Activated CD8-positive, alpha-beta memory T cell treated with anti-CD3 and anti-CD28 coated beads for 24 hours (primary cell): ENCODE data around the gene ADORA2B.
"Not testable (repeated sequence)": the region's sequence is repeated elsewhere in the genome, so short reads cannot be mapped to it uniquely, and the experiment has no call there.

Source experiments
- DNase-seq: peaks from one replicate; pipeline ENCODE4 v3.0.0-alpha.2; 2020

ADORA2B gene

DNA sequence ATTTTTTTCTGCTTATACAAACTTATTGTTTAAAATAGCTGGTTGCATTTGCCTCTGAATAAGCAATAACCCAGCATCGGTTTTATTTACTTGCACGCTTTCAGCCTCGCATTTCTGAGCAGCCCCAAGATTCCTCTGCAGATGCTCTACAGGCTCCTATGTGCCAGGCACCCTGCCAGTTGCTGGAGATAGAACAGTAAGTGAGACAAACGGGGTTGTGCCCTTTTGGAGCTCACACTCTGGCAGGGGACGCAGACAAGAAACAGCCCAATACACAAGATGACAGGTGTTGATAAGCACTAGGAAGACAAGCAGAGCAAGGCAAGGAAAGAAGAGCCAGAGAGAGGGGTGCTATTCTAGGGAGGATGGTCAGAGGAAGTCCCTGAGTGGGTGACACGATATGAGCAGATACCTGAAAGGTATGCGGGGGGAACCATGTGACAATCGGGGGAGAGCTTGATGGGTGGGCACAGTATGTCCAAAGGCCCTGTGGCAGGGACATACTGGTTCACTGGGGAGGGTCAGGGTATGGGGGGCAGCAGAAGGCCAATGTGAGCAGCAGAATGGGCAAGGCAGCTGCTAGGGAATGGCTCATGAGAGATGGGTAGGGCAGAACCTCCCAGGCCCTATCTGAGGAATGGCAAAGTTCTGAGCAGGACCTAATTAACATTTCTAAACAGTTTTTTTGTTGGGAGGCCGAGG lies 18.7 kb upstream of the ADORA2B start:
- DNase-seq: no peak

DNA sequence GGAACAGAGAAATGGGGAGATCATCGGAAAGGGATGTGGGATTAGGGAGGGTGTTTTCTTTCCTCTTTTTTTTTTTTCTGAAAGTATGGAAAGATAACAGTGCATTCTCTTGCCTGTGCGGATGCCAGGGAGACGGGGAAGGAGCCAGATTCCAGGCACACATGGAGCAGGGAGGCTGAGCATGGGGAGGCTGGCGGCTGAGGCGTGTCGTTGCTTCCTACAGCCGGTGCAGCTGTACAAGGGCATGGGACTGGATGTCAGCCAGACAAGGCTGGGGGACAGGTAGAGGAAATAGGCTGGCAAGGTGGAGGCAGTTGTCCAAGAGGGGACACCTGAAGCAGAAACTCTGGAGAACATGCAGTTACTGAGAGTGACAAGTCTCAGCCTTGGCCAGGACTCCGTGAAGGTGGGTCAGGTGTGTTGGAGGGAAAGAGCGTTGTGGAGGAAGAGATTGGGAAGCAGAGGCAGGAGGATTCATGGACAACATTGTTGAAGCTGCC lies 16.6 kb upstream of the ADORA2B start:
- no peak for DNase-seq

DNA sequence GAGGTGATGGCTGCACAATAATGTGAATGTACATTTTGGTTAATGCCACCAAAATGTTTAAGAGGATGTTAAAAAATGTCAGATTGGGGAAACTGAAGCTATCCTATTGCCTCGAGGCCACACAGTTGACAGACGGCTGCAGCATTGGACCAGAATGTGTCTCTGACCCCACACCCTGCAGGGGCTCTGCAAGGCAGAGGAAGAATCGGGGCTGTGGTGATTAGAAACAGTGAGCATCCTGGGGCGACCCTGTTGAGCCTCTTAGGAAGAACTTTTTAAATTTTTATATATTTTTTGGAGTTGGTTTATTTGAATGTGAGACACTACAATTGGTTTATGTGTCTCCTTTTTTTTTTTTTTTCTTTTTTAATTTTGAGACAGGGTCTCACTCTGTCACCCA lies 15.0 kb upstream of the ADORA2B start:
- DNase-seq: no peak

DNA sequence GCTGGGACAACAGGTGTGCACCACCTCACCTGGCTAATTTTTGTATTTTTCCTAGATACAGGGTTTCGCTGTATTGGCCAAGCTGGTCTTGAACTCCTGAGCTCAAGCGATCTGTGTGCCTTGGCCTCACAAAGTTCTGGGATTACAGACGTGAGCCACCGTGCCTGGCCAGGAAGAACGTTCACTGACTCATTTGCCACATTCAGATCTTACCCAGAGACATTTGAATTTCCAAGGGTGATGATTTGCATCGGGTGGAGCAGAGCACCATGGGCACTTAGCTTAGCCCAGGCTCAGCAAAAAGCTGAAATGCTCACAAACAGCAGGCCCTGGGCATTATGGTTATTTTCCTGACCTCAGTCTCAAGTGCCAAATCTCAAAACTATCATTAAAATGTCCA lies 14.5 kb upstream of the ADORA2B start:
- DNase-seq: no peak

DNA sequence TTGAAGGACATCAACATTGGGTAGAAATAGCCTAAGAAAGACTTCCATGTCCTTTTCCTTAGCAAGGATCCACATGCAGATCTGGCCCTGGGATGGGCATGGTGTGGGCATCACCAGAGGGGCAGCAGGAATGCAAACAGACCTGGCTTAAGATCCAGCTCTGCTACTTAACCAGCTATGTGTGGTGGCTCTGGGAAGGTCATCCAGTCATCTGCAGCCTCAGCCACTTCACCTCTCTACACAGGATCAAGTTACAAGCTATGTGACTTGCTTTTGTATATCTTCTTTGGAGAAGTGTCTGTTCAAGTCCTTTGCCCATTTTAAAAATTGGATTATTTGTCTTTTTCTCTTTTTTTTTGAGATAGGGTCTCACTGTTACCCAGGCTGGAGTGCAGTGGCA lies 13.5 kb upstream of the ADORA2B start:
- no peak for DNase-seq

DNA sequence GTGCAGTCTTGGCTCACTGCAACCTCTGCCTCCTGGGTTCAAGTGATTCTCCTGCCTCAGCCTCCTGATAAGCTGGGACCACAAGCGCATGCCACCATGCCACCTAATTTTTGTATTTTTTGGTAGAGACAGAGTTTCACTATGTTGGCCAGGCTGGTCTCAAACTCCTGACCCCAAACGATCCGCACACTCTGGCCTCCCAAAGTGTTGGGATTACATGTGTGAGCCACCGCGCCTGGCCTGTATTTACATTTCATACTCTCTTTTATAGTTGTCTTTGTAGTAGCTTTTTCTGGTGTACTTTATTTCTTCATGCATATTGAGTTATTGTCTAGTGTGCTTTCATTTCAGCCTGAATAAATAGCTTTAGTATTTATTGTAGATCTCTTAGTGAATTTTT lies 10.1 kb upstream of the ADORA2B start:
- no peak for DNase-seq

DNA sequence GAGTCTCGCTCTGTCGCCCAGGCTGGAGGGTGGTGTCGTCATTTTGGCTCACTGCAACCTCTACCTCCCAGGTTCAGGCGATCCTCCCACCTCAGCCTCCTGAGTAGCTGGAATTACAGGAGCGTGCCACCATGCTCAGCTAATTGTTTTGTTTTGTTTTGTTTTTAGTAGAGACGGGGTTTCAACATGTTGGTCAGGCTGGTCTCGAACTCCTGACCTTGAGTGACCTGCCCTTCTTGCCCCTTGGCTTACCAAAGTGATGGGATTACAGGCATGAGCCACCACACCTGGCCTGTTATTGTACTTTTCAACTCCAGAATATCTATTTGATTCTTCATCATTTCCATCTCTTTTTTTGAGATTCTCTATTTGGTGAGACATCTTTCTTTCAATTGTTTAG lies 9.0 kb upstream of the ADORA2B start:
- DNase-seq: no peak

DNA sequence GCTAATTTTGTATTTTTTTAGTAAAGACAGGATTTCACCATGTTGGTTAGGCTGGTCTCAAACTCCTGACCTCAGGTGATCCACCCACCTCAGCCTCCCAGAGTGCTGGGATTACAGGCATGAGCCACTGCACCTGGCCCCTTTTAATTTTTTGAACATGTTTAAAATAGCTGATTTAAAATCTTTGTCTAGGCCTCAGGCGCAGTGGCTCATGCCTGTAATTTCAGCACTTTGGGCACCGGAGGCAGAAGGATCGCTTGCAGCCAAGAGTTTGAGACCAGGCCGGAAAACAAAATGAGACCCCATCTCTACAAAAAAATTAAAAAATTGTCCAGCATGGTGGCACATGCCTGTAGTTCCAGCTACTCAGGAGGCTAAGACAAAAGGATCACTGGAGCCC lies 8.4 kb upstream of the ADORA2B start:
- not testable (repeated sequence) for DNase-seq

DNA sequence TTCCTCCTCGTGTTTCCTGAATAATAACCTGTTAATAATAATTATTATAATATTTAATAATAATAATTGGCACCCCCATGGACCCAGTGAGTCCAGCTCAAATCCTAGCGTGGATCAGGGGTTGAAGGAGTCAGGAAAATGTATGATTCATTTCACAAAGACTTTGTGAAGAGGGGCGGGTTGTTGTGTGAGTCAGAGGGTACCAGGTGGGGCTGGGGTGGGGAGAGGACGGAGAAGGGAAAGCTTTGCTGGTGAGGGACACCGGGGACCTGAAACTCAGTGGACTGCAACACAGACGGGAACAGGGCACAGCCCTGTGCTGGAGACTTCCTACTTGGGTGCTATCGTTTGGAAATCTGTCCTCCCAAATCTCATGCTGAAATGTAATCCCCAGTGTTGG lies 3.1 kb upstream of the ADORA2B start:
- no peak for DNase-seq

DNA sequence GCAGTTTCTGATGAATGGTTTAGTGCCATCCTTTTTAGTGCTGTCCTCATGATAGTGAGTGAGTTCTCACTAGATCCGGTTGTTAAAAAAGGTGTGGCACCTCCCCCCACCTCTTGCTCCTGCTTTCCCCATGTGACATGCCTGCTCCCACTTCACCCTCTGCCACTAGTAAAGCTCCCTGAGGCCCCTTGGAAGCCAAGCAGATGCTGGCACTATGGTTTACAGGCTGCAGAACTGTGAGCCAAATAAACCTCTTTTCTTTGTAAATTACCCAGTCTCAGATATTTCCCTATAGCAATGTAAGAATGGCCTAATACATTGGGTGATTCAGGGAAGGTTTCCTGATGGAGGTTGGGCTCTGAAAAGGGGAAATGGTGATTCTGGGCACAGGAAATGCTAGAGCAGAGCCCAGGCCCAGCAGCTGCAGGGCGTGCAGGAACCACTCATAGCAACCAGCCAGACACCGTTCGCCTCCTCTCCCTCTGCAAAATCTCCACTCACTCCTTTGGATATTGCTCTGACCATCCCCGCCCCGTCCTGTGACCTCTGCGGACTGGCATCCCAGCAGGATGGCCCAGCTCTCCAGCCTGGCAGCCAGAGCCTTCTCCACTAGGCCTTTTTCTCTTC lies 2.6 kb upstream of the ADORA2B start:
- DNase-seq: no peak

DNA sequence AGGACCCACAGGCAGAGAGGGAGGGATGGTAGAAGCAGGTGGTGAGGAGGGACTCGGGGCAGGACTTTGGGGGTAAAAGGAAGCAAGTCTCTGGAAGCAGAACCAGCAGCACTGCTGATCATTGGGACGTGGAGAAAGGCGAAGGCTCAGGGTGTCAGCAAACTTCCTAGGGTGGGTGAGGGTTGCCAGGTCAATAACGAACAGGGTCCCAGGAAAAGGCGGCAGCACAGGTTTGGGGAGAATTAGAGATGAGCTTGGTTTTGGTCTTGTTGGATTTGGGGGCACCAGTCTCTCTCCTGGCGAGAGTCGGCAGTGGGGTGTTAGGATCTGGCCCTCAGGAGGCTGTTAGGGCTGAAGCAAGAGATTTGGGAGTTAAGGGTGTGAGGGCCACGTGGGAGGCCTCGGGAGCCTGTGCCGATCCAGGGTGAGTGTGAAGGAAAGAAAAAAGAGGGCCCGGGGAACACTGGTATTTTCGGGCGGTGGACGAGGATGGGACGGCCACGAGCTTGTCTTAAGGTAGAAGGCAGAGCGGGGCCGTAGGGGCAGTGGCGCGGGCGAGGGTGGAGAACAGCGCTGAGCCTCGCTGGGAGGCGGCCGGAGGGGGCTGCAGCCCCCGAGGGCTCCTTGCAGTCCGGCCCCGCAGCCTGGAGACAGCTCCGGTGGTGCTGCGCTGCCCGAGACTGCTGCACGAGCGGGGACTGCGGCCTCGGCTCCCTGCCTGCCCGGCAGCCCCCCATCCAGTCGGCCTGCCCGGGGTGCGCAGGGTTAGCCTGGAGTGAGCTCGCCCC lies 765 bp upstream of the ADORA2B start:
- no peak for DNase-seq

DNA sequence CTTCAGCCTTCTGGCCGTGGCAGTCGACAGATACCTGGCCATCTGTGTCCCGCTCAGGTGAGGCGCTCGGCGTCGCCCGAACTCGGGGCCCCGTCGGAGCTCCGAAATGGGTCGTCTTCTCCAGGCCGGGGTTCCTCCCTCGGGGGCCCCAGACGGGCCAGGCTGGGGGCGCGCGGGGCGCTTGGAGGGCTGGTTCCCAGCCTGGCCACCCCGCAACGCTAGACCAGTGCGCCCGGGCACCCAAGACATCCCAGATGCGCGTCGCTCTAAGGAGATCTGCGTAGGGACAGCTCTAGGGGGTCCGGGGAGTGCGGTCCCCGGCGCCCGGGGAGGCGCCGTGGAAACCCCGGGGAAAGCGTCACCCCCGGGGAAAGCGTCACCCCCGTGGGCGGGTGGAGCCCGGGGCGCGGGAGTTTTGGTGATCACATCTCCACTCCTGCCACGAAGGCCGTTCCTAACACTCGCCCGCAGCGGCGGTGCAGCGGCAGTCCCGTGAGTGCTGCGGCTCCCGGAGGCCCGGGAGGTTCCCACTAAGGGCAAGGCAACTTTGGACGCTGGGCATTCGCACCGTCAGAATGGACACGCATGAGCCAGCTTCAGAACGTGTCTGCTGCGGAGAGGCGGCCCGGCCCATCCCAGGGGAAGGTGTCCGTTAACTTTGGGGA lies 729 bp downstream of the ADORA2B start:
- DNase-seq: no peak

DNA sequence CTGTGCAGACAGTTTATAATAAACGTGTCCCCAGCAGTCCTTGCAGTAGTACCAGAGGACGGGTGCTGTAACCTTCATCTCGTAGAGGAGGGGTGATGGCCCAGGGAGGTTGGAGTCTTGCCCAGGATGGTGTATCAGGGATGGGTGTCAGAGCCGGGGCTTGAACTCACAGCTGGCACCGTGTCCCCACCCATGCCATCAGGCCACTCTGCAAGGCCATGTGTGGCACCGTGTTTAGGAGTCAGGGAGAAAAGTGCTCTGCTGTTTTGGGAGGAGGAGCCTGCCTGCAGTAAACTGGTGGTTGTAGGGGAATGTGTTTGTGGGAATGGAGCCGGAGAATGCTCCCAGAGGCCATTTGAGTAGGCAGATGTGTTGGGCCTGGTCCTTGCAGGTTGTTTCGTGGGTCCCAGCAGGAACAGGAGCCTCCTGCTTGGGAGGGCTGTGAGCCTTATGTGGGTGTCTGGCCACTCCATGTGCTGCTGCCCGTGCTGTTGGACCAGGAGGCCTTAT lies 1.7 kb downstream of the ADORA2B start:
- no peak for DNase-seq

DNA sequence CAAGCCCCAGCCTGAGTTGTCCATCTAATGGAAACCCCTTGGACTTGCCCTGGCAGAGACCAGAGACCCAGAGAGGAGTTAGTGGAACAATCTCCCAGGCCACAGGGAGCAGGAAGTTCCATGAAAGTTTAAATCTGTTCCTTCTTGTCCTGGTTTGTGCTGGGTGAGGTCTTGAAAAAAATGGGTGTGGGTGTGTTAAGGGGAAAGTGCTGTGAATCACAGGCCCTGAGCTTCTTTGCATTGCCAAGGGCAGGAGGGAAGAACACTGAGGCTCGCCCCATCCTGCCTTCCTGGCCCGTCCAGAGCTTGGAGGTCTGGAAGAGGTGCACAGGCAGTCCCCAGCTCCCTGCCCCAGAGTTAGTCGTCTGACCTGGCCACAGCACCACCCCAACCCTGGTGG lies 2.3 kb downstream of the ADORA2B start:
- DNase-seq: no peak

DNA sequence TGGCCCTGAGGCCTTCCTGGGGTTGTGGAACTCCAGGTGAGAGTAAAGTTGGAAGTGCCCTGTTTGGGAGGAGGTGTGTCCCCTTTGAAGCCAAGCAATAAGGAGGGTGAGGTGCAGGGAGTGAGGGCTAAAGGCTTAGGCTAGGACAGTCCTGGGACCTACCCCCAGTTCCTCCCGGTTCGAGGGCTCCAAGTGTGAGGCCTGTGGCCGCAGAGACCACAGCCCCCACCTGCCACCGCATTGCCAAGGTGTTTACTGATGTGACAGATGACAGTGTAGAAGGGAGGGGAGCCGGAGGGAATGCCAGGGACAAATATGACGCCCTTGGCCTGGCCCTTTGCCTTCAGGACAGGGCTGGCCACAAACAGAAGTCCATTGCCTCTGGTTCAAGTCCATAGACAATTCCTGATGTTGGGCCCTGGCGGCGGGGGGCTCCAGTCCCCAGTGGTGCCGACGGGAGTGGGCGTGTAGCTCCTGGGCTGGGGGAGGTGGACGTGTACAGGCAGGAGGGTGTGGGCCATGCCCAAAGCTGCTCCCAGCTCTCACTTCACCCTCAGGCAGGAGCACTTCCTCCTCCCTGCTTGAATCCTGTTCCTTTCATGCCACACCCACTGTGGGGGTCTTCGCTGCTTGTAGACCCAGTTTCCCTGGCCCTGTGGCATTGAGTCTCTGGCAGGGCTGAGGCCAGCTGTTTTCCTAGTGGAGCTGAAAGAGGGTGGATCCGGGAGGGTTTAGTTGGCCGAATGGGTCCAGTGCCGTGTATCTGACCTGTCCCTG lies 3.2 kb downstream of the ADORA2B start:
- no peak for DNase-seq

DNA sequence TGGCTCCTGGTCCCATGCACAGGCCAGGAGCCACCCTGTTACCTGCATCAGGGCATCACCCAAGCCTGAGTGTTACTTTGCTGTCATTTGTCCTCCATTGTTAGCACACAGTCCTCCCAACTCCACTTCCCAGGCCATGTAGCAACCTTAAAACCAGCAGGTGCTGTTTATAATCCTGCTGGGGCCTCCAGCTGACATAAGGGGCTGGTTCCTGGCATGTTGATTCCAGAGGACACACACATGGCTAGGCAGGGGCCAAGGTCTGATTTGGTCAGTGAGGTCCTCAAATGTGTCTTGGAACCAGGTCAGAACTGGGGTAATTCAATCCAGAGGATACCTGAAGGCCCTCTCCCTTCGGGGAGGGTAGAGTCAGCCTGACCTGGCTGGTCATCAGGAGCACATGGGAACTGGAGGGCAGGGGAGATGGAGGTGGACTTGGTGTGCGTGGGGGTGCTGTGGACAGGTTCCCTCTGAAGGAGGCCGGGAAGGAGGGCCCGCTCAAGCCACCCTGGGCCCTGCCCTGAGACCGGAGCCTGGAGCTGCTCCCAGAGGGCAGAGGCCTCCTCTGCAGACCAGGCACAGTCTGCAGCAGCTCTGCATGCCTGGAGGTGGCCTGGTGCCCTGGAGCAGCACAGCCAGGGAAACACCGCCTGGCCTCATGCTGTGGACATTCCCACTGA lies 6.6 kb downstream of the ADORA2B start:
- no peak for DNase-seq

DNA sequence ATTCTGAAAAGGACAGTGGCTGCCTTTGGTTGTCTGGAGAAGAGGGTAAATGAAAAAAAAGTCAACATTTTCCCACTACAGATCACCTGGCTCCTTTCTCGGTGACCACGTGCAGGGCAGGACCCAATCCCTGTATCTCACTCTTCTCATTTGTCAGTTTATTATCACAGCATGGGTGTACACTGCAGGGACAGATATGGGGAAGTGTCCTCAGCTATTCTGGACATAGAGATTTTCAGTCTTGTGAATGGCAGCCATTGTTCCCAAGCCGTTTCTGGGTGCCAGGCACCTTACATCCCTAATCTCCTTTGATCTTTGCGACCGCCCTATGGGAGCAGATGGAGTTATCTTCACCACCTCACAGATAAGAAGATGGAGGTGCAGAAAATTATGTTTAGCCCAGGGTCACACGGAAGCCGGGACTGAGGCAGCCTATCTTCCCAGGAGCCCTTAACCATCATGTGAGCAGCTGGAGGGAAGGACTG lies 7.2 kb downstream of the ADORA2B start:
- DNase-seq: no peak

DNA sequence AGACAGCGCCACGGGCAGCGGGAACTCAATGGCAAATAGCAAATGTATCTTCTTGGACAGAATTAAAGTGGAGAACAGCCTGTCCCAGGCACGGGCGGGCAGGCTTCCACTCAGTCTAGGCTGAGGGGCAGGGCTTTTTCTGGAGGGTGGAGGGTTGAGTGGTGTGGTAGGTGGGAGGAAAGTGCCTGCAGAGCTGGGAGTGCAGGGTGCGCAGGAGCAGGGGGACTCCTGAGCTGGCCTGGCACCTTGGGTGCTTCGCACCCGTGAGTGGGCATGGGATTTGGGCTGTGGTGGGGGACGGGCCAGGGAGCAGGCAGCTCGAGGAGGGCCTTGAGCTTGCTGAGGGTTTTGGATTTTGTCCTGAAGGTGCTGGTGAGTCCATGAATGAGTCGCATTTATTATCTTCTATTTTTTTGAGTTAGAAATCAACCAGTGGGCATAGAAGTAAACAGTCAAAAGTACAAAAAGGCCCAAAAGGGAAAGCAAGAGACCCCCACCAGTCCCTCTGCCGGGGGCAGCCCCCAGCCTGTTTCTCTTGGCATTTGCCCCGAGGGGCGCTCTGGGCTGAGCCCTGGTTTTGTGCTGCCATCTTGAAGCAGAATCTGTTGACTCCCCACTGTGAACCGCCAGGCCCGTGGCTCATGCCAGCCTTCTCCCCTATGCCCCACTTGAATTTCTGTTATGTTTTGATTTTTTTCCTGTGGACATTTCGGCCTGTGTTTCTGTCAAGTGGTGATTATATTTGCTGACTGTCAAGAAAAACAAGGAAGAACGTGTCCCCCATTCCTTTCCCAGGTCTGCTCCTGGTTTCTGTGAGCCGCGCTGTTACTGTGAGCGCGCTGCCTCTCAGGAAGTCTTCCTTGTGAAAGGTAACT lies 8.2 kb downstream of the ADORA2B start:
- no peak for DNase-seq

DNA sequence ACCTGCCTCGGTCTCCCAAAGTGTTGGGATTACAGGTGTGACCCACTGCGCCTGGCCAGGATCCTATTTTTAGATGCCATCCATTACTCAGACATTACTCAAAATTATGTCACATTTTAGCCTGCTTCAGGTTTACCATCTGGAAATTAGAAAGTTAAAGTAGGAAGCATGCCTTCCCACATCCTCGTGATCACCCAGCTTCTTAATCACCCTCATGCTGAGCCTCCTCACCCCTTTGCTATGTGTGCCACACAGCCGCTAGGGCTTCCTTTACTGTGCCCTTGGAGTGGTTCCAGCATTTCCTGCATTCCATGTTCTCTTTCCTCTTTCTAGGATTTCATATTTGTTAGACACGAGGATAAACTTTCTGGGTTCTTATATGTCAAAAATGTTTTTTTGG lies 9.3 kb downstream of the ADORA2B start:
- no peak for DNase-seq

DNA sequence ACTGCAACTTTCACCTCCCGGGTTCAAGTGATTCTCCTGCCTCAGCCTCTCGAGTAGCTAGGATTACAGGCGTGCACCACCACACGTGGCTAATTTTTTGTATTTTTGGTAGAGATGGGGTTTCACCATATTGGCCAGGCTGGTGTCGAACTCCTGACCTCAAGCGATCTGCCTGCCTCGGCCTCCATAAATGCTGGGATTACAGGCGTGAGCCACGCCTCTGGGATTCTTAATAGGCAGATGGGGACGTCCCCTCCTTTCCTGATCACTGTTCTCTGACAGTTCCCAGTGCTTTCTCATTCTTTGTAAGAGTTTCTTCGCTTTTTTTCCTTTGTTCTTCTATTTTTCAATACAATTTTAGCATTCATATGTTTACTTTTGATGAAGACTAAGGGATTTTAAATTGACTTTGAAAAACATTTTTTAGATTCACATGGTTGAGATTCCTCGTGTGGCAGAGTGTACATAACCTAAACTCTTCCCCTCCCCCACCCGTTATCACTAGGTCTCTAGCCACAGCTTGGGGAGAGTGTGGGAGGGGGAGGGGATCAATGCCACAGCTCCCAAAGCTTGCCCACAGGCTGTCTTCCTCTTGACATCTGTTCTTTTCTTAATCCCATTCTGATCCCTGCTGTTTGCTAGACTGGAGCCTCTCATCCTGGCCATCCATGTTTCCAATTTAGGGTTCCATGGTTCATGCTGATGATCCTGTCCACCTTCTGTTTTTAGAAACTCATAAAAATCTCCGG lies 11.0 kb downstream of the ADORA2B start:
- DNase-seq: no peak
